A549 (cell line): ENCODE data around the gene TMEM51. TPM values are rescaled to one million over a fixed set of nuclear protein-coding genes. Genes with fewer than 3 reads are reported as not detected.

Experiments
- ATAC-seq, 2 experiments: fragments of 200-7000 bp in 1 of 2; fragments of >200 bp in 1 of 2; cut with Nextera tagmentation in 1 of 2; cut with Tn5 transposase in 1 of 2; 3 replicates each; pipeline versions ENCODE4 v1.8.0 to v1.9.1; 2018 to 2020; ENCODE audit warnings: mild to moderate bottlenecking in 1 of 2, moderate library complexity in 1 of 2
- CTCF ChIA-PET: fragments of 300-600 bp; sonication (Branson Sonifier 250); formaldehyde crosslinking; extraction: SDS; loops from one replicate; lab custom pipeline; 2021; ENCODE audit warnings: antibody characterized with exemption, inconsistent platforms; lab: Yijun Ruan, JAX
- POLR2A ChIA-PET: fragments of 350-600 bp; formaldehyde crosslinking; extraction: SDS; loops from one replicate; lab custom pipeline; 2021; ENCODE audit warnings: antibody characterized with exemption, inconsistent platforms; lab: Yijun Ruan, JAX
- DNase-seq, 2 experiments: peaks; one replicate each; pipeline versions ENCODE4 v3.0.0 to v3.0.0-alpha.2; 2011 to 2016; ENCODE audit warnings: low read depth in 1 of 2, low spot score in 1 of 2
- FAIRE-seq: peaks from 2 replicates; lab custom pipeline; 2011; peaks lifted over from hg19 to GRCh38; lab: Jason Lieb, UNC
- H3K27ac ChIP-seq, 2 experiments: fragments of >200 bp; sonication (Bioruptor Twin); formaldehyde crosslinking; 3 replicates each; pipeline ENCODE4 v1.5.1; 2016 to 2017
- H3K4me1 ChIP-seq: fragments of >200 bp; sonication (Bioruptor Twin); formaldehyde crosslinking; 3 replicates; pipeline ENCODE4 v1.6.1; 2016
- H3K4me2 ChIP-seq: fragments of >200 bp; sonication (Bioruptor Twin); formaldehyde crosslinking; 3 replicates; pipeline ENCODE4 v1.6.1; 2016
- H3K4me3 ChIP-seq: fragments of >200 bp; sonication (Bioruptor Twin); formaldehyde crosslinking; 3 replicates; pipeline ENCODE4 v1.5.1; 2016
- H3K9me3 ChIP-seq: fragments of >200 bp; sonication (Bioruptor Twin); formaldehyde crosslinking; 3 replicates; pipeline ENCODE4 v1.6.1; 2016
- CBX2 ChIP-seq: fragments of 200-600 bp; sonication (generic); IDR thresholded peaks from 2 replicates; pipeline ENCODE4 v1.6.1; 2016; ENCODE audit warnings: low read depth, mild to moderate bottlenecking, borderline replicate concordance
- CHD2 ChIP-seq: fragments of 150-350 bp; IDR thresholded peaks from 2 replicates; pipeline ENCODE4 v1.6.1; 2014; ENCODE audit warnings: low read length; ENCODE audit not compliant: partially characterized antibody
- CTCF ChIP-seq: fragments of >200 bp; sonication (Bioruptor Twin); formaldehyde crosslinking; IDR thresholded peaks from 3 replicates; pipeline ENCODE4 v1.5.1; 2016
- EHF ChIP-seq: fragments of 250-450 bp; sonication (Bioruptor Pico); IDR thresholded peaks from 2 replicates; pipeline ENCODE4 v1.5.0; 2020; ENCODE audit warnings: mild to moderate bottlenecking
- EHMT2 ChIP-seq: fragments of 200-600 bp; sonication (generic); IDR thresholded peaks from 2 replicates; pipeline ENCODE4 v1.6.1; 2016; ENCODE audit warnings: antibody characterized with exemption, low read depth, mild to moderate bottlenecking, moderate library complexity
- FOSL2 ChIP-seq, 2 experiments: fragments of 450-650 bp in 1 of 2; fragments of >200 bp in 1 of 2; sonication (Bioruptor Twin) in 1 of 2; formaldehyde crosslinking; IDR thresholded peaks; 2 replicates each; pipeline versions ENCODE4 v1.5.0 to v1.6.1; 2016 to 2020; ENCODE audit warnings: mild to moderate bottlenecking in 1 of 2, moderate library complexity in 1 of 2
- HES2 ChIP-seq: fragments of >200 bp; sonication (Bioruptor Twin); formaldehyde crosslinking; IDR thresholded peaks from 2 replicates; pipeline ENCODE4 v1.6.1; 2016
- JUN ChIP-seq, 2 experiments: fragments of >200 bp; sonication (Bioruptor Twin); formaldehyde crosslinking; IDR thresholded peaks; 2 replicates in 1 of 2; 3 replicates in 1 of 2; pipeline ENCODE4 v1.6.1; 2016 to 2017
- KDM5A ChIP-seq: fragments of 200-600 bp; sonication (generic); IDR thresholded peaks from 2 replicates; pipeline ENCODE4 v1.6.1; 2016; ENCODE audit warnings: antibody characterized with exemption, mild to moderate bottlenecking
- MAFK ChIP-seq: fragments of 450-650 bp; IDR thresholded peaks from 2 replicates; pipeline ENCODE4 v1.6.1; 2014; ENCODE audit not compliant: partially characterized antibody
- MYC ChIP-seq: IDR thresholded peaks from 2 replicates; pipeline ENCODE4 v1.6.1; 2012; ENCODE audit warnings: mild to moderate bottlenecking, inconsistent platforms, low read length, improper control_type of control experiment, borderline replicate concordance
- NPAS2 ChIP-seq: fragments of 250-450 bp; sonication (Bioruptor Pico); IDR thresholded peaks from 2 replicates; pipeline ENCODE4 v1.8.0; 2022; ENCODE audit warnings: mild to moderate bottlenecking, moderate library complexity, borderline replicate concordance
- REST ChIP-seq: fragments of 200-600 bp; sonication (generic); IDR thresholded peaks from 2 replicates; pipeline ENCODE4 v1.6.1; 2016; ENCODE audit warnings: antibody characterized with exemption, mild to moderate bottlenecking, moderate library complexity
- SMC3 ChIP-seq: fragments of >200 bp; sonication (Bioruptor Twin); formaldehyde crosslinking; IDR thresholded peaks from 3 replicates; pipeline ENCODE4 v1.6.1; 2018; ENCODE audit warnings: inconsistent platforms
- SREBF2 ChIP-seq: fragments of 450-650 bp; IDR thresholded peaks from 2 replicates; pipeline ENCODE4 v1.6.1; 2014; ENCODE audit warnings: mild to moderate bottlenecking, moderate library complexity
- TP53 ChIP-seq: fragments of 250-450 bp; sonication (Bioruptor Pico); IDR thresholded peaks from 2 replicates; pipeline ENCODE4 v1.5.0; 2021; ENCODE audit warnings: mild to moderate bottlenecking, moderate library complexity
- USF2 ChIP-seq: fragments of 450-650 bp; IDR thresholded peaks from 2 replicates; pipeline ENCODE4 v1.6.1; 2014; ENCODE audit warnings: antibody characterized with exemption
- ZFP36 ChIP-seq: fragments of 450-650 bp; IDR thresholded peaks from 2 replicates; pipeline ENCODE4 v1.6.1; 2014; ENCODE audit warnings: borderline replicate concordance; ENCODE audit not compliant: partially characterized antibody
- WGBS: methylation state at CpG from one replicate; pipeline ENCODE4 v1.1.6; 2017; ENCODE audit errors: missing lambda C conversion rate; 5-methylcytosine and 5-hydroxymethylcytosine counted together
- polyA plus RNA-seq, 4 experiments: library from polyadenylated mRNA; depleted of rRNA in 3 of 4; stranded (reverse); fragments of >200 nt; fragmentation: RNase III in 1 of 4; extraction: RNeasy Plus Mini Kit Qiagen cat#74134 plus additional on column Dnase treatment in 1 of 4; gene quantifications; 2 replicates in 3 of 4; 3 replicates in 1 of 4; pipeline ENCODE4 v1.2.3, GENCODE V29; 2011 to 2017

TMEM51 gene
- polyA plus RNA-seq, 2 of the 4 experiments (the other 2 are of a cell fraction), result 20.0 to 22.8 TPM

GRCh38 chr1:15218287-15219279 lies 65.0 kb downstream of the TMEM51 start:
- WGBS, result 85% methylated on average over 6 of the region's 6 CpGs
- FAIRE-seq (no peak), DNase-seq (peak in 1 of 2 experiments; percentile 29), ATAC-seq (no peak)
- H3K4me2 ChIP-seq, result no peak overlapping the region
- H3K9me3 ChIP-seq, result no peaks in the 10 kb centered on the region
- no peak for TF ChIP-seq CBX2
- TF ChIP-seq FOSL2 (IDR thresholded peaks at IDR 0.05), result no peak
- TF ChIP-seq FOSL2 (CRISPR knock-in tag; IDR thresholded peaks at IDR 0.05), result no peak
- no peak for TF ChIP-seq KDM5A
- no peak for TF ChIP-seq MAFK
- TF ChIP-seq CHD2, result no peak
- no peak for TF ChIP-seq JUN (IDR thresholded peaks at IDR 0.05)
- TF ChIP-seq MYC, result no peak
- no peak for TF ChIP-seq REST
- TF ChIP-seq TP53 (CRISPR knock-in tag), result no peak
- no peak for TF ChIP-seq CTCF
- no peak for TF ChIP-seq ZFP36
- no peak for TF ChIP-seq NPAS2 (CRISPR knock-in tag)
- TF ChIP-seq EHMT2, result no peak
- TF ChIP-seq SMC3, result no peak
- TF ChIP-seq EHF (CRISPR knock-in tag), result no peak
- no peak for TF ChIP-seq USF2
- no peak for TF ChIP-seq HES2
- TF ChIP-seq SREBF2, result no peak
- H3K4me3 ChIP-seq, result no peak overlapping the region
- ChIA-PET POLR2A (interaction anchor here (0.9 kb wide), 1 partner anchor 50 kb away, joined by 3 read pairs; no protein-coding TSS in a partner anchor), CTCF (interaction anchor here (0.6 to 1.4 kb wide), 4 partner anchors 8 to 594 kb away, joined by 3 to 6 read pairs (median 4); no protein-coding TSS in a partner anchor)
- no peaks in the 10 kb centered on the region for H3K4me1 ChIP-seq
- no peak overlapping the region for H3K27ac ChIP-seq
